HG03575 (cell line): ENCODE results near the gene RPL34.
"Not testable (repeated sequence)": the region's sequence is repeated elsewhere in the genome, so short reads cannot be mapped to it uniquely, and the experiment has no call there.

Source experiments
- ATAC-seq: cut with Tn5 transposase; IDR thresholded peaks from one replicate; pipeline ENCODE4 v1.9.1; 2021; ENCODE audit not compliant: unreplicated experiment, insufficient number of reproducible peaks, low FRiP score; ENCODE audit errors: extremely low read depth

The RPL34 gene

GRCh38 chr4:108620101-108620932 lies at the start of gene RPL34:
Gene RPL34 (plus strand): TSS chr4:108620576. CDS start chr4:108621960, 1,384 bp downstream.
- ATAC-seq = peak; percentile 98

- ATAC-seq = no peak
These were observed 49.3 kb upstream of the RPL34 start for GRCh38 chr4:108570993-108571569.

DNA sequence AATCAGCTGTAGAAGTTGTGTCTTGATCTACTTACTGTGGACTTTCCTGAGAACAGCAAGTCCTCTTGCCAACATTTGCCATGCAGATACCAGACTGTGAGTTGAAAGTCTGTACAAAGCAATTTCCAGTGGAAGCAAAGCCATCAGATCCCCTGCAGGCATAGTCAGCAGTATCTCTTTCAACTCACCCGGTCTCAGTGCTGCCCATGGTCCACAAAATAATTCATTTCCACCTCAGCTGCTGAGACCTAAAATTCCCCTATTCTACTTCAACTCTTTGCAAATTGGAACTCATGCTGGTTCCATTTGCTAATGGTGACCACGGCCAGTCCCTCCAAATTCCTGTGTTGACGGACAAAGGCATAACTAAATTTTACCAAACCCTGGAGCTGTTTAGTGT lies 46.0 kb upstream of the RPL34 start:
- ATAC-seq = no peak

GRCh38 chr4:108581083-108581482 lies 39.3 kb upstream of the RPL34 start:
- ATAC-seq = no peak

- ATAC-seq = no peak
These were observed 33.6 kb upstream of the RPL34 start for GRCh38 chr4:108586778-108587177.

GRCh38 chr4:108588878-108589277 lies 31.5 kb upstream of the RPL34 start:
- no peak for ATAC-seq

- no peak for ATAC-seq
These were observed 30.4 kb upstream of the RPL34 start for GRCh38 chr4:108589961-108590360.

DNA sequence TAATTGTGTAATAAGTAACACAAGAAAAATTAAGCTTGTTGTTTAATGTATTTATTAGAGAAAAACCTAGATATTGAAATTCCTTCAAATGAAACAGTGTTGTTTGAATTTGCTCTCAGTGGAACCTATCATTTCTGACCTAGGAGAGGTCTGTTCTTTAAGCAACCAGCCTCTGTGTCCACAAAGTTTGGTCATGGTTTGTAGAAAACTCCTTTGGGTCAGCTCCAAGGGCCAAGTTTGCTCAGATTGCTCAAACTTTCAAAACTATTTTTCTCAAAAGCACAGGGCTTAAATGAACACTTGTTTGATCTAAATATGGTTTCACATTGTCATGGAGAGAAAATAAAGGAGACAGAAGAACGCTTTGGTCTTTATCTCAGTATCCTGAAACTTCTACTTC lies 29.6 kb upstream of the RPL34 start:
- no peak for ATAC-seq

GRCh38 chr4:108592674-108592986 lies 27.7 kb upstream of the RPL34 start:
- no peak for ATAC-seq

DNA sequence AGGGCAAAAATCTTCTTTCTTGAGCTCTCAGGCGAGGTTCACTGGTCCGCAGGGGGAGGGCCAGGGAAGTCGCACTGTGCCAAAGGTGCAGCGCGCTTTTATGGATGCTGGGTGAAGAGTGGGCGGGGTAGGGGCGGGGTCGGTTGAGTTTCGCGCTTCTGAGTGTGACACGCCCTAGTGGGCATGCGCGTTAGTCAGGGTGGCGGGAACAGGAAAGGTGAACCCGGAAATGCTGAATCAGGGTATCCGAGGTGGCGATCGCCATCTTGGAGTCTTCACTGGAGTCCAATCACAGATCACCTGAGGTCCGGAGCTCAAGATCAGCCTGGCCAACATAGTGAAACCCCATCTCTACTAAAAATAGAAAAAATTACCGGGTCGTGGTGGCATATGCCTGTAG lies 26.1 kb upstream of the RPL34 start:
- ATAC-seq = not testable (repeated sequence)

- ATAC-seq = no peak
These were observed 24.0 kb upstream of the RPL34 start for GRCh38 chr4:108596344-108596743.

DNA sequence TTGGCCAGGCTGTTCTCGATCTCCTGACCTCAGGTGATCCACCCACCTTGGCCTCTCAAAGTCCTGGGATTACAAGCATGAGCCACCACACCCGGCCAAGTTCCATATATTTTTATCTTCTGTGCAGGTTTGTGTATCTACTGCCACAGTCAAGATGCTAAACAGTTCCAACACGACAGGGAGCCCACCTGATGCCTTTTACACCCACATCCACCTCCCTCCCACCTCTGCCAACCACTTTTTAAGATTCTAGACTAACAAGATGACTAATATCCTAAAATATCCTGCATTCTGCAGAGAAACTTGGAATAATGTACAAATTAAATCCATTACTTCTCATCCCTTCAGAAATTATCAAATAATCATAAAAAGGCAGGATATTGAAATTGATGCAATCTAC lies 19.3 kb upstream of the RPL34 start:
- no peak for ATAC-seq

- no peak for ATAC-seq
These were observed 18.8 kb upstream of the RPL34 start for GRCh38 chr4:108601532-108601931.

GRCh38 chr4:108602163-108602562 lies 18.2 kb upstream of the RPL34 start:
- no peak for ATAC-seq

- no peak for ATAC-seq
These were observed 13.1 kb upstream of the RPL34 start for GRCh38 chr4:108607079-108607815.

- ATAC-seq = no peak
These were observed 9.0 kb upstream of the RPL34 start for GRCh38 chr4:108611365-108611764.

DNA sequence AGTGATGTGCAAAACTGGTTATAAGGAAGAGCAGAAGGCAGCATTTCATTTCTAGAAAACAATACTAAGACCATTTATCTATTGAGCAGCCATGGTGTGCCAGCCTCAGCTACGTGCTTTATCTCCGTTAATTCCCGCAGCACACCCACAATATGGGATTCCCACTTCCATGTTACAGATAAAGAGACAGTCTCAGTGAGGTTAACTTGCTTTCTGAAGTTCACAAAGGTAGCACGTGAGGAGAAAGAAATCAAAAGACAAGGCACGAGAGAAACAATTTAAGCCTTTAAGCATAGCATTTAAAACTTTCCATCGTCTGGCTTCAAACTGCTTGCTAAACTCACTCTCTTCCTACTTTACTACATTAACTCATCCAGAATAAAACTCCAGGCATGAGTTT lies 8.0 kb upstream of the RPL34 start:
- no peak for ATAC-seq

- ATAC-seq = peak; percentile 8
These were observed 840 bp upstream of the RPL34 start for GRCh38 chr4:108619372-108620100.
